ENCODE measurements around the gene BTBD16.

- TF ChIP-seq CTCF (IDR thresholded peaks at IDR 0.05), result no peak
- no peak for TF ChIP-seq ZFX (IDR thresholded peaks at IDR 0.05; ENCODE audit: borderline replicate concordance)
Observed at GRCh38 chr10:122321960-122322359, 50.9 kb downstream of the BTBD16 start.
